Skeletal muscle cell (primary cell): Measurements from ENCODE around the gene SLC35F5.
"Not testable (repeated sequence)": the region's sequence is repeated elsewhere in the genome, so short reads cannot be mapped to it uniquely, and the experiment has no call there.

Experiments
- DNase-seq: peaks from one replicate; pipeline ENCODE4 v3.0.0-alpha.2; 2010; ENCODE audit warnings: low read depth
- H3K4me3 ChIP-seq: 2 replicates; pipeline ENCODE4 v1.5.1; 2011; ENCODE audit warnings: low read depth, mild to moderate bottlenecking, control low read depth, low read length, moderate library complexity

Gene SLC35F5

DNA sequence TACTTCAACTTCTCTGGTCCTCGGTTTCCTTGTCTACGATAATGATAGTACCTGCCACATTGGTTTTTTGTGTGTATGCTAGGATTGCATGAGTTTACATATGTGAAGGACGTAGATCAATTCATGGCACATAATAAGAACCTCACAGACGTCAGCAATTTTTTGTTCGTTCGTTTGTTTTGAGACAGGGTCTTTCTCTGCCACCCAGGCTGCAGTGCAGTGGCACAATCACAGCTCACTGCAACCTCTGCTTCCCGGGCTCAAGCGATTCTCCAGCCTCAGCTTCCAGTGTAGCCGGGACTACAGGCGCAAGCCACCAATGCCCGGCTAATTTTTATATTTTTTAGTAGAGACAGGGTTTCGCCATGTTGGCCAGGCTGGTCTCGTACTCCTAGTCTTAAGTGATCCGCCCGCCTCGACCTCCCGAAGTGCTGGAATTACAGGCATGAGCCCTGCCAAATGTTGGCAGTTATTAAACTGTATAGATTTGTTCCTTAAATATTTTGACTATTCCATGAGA is 756 bp upstream of the SLC35F5 start:
- peak overlapping the region; percentile 94 for H3K4me3 ChIP-seq
- DNase-seq = no peak

- peak overlapping the region; percentile 94 for H3K4me3 ChIP-seq
- DNase-seq = no peak
Measured at GRCh38 chr2:113755835-113756354, 547 bp downstream of the SLC35F5 start.

DNA sequence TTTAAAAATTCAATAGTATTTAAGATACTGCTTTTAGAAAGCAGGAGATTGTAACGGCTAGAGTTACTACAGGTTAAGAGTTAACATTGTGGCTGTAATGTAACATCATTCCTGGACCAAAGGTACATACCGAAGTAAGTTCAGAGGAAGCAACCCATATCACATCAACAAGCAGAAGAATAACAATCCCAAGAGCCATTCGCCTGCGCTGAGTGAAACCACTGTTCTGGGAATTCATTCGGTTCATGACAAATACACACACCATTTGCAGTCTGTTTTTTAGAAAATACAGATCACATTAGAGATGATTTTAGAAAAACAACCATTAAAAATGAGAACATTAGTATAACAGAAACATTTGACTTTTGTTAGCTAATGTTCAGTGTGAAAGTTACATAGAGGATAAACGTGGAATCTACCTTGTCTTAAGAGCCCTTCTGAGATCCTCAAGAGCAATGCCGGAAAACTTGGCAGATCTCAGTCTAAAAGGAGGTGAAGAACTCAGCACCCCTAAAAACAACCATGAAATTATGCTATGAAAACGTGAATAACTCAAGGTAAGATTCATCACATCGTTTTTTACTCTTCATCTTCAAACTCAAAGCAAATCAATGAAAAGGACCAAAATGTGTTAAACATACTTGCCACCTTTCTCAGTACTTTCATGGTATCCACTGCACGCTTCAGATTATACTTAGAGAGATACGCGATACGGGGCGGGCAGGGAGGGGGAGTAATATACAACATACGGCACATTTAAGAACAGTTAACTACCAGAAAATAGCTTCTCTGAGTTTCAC is 1.2 kb downstream of the SLC35F5 start:
- no peak for DNase-seq
- H3K4me3 ChIP-seq = peak overlapping the region; percentile 94

- no peak overlapping the region for H3K4me3 ChIP-seq
- no peak for DNase-seq
Measured at GRCh38 chr2:113754160-113754559, 2.3 kb downstream of the SLC35F5 start.

DNA sequence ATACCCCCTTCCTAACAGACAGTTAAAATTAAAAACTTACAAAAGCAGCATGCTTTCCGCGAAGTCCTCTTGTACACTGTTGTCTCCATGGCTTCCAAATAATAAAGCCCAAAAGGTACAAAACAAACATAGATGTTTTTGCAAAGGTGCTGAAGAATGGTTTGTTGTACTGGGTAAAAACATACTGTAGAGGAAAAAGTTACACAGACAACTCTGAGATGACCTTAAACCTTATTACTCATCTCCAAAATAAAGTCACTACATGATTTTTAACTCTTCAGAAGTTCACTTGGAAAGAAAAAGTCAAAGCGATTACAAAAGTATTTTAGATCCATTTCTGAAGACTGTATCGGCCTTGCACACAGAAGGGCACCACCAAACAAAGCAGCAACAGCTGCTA is 6.1 kb downstream of the SLC35F5 start:
- DNase-seq = no peak
- H3K4me3 ChIP-seq = no peak overlapping the region

DNA sequence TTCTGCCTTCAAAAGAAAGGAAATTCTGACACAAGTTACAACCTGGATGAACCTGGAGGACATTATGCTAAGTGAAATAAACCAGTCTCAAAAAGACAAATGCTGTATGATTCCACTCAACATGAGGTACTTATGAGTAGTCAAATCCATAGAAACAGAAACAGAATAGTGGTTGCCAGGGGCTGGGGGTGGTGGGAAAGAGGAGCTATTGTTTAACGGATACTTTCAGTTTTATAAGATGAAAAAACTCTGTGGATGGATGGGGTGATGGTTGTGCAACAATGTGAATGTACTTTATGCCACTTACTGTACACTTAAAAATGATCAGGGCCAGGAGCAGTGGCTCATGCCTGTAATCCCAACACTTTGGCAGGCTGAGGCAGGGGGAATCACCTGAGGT is 15.4 kb downstream of the SLC35F5 start:
- H3K4me3 ChIP-seq = no peak overlapping the region
- DNase-seq = no peak

GRCh38 chr2:113739849-113740248 is 16.6 kb downstream of the SLC35F5 start:
- no peak overlapping the region for H3K4me3 ChIP-seq
- no peak for DNase-seq

- H3K4me3 ChIP-seq = no peak overlapping the region
- DNase-seq = no peak
Measured at GRCh38 chr2:113734185-113734584, 22.3 kb downstream of the SLC35F5 start.

- H3K4me3 ChIP-seq = no peak overlapping the region
- DNase-seq = no peak
Measured at GRCh38 chr2:113724010-113724409, 32.4 kb downstream of the SLC35F5 start.

DNA sequence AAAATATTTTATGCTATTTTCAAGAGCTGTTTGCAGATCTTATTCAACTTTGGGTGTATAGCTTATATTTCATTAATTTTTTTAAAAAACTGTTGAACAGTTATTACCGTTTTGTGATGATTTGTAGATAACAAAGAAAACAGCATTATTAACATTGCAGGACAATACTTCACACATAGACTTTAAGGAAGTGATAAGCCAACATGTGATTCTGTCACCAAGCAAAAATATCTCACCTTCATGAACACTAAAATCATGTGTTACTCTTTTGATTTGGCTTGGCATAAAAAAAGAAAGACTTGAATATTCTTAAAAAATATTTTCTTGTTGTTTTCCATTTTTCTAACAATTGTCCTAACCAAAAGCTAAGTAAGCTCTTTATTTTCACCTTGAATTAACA is 33.0 kb downstream of the SLC35F5 start:
- no peak overlapping the region for H3K4me3 ChIP-seq
- DNase-seq = no peak

- no peak for DNase-seq
- no peak overlapping the region for H3K4me3 ChIP-seq
Measured at GRCh38 chr2:113720167-113720566, 36.3 kb downstream of the SLC35F5 start.

DNA sequence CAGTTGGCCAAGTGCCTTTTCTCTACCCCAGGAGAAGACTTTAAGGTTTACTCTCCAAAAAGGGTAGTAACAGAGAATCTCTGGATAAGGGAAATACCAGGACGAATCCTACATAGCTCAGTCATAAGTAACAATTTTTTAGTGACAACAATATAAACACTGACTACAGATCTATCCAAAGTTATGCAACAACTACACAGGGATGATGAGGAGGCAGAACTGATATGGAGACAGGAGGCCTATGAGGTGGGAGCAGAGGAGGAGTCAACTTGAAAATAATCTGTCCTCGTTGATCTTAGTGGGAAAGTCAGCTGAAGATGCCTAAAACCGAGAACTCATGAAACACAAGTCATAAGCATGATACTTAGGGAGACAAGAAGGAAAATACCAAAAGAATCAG is 40.2 kb downstream of the SLC35F5 start:
- no peak overlapping the region for H3K4me3 ChIP-seq
- DNase-seq = no peak

GRCh38 chr2:113712941-113713340 is 43.5 kb downstream of the SLC35F5 start:
- no peak overlapping the region for H3K4me3 ChIP-seq
- no peak for DNase-seq

- DNase-seq = no peak
- no peak overlapping the region for H3K4me3 ChIP-seq
Measured at GRCh38 chr2:113711851-113712250, 44.6 kb downstream of the SLC35F5 start.

DNA sequence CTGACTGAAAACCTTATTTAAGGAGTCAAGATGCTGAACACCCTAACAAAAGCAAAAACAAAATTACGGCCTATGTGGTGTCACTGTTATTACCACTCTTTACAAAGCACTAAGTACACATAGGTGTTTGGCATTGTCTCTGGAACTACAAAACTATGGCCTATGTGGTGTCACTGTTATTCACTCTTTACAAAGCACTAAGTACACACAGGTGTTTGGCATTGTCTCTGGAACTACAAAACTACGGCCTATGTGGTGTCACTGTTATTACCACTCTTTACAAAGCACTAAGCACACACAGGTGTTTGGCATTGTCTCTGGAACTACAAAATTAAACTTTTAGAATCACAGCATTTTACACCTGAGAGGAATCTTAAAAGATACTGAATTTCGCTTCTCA is 47.4 kb downstream of the SLC35F5 start:
- DNase-seq = no peak
- no peak overlapping the region for H3K4me3 ChIP-seq

- H3K4me3 ChIP-seq = no peak overlapping the region
- no peak for DNase-seq
Measured at GRCh38 chr2:113707106-113707505, 49.3 kb downstream of the SLC35F5 start.

DNA sequence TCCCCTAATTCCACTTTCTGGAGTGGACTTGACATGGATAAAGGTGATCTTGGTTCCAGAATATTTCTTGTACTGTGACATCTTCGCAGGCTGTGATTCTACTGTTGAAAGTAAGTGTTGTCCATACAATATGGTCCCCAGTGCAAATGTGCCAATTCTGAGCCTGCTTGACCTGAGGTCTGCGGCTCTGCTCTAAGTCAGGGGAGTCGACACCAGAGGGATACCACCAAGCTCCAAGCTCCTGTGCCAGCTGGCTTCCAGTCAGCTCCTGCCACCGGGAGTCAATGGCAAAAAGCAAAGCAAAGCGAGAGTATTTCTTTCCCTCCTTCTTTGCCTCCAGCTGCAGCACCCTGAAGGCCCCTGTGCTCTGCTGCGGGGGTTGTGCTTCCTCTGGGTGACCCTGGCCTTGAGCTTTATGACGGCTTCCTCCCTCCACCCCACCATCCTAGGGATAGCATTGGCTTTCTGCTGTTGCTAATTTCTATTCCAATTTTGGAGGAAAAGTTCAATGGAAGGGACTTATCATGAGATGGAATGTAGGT is 50.4 kb downstream of the SLC35F5 start:
- H3K4me3 ChIP-seq = no peak overlapping the region
- DNase-seq = no peak

- DNase-seq, H3K4me3 ChIP-seq: not testable (repeated sequence)
Measured at GRCh38 chr2:113704300-113704993, 52.0 kb downstream of the SLC35F5 start.

GRCh38 chr2:113703386-113704299 is 52.8 kb downstream of the SLC35F5 start:
- no peak for DNase-seq
- H3K4me3 ChIP-seq = no peak overlapping the region
